CD4-positive, alpha-beta T cell treated with Interleukin-17A for 1 hour (primary cell): Measurements from ENCODE around the gene NUS1.
"Not testable (repeated sequence)": the region's sequence is repeated elsewhere in the genome, so short reads cannot be mapped to it uniquely, and the experiment has no call there.

Source experiments
- DNase-seq: peaks from one replicate; pipeline ENCODE4 v3.0.0-alpha.2; 2020

NUS1 gene

DNA sequence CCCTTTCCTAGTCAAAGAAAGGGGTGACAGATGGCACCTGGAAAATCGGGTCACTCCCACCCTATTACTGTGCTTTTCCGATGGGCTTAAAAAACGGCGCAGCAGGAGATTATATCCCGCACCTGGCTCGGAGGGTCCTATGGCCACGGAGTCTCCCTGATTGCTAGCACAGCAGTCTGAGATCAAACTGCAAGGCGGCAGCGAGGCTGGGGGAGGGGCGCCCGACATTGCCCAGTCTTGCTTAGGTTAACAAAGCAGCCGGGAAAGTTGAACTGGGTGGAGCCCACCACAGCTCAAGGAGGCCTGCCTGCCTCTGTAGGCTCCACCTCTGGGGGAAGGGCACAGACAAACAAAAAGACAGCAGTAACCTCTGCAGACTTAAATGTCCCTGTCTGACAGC is 46.3 kb downstream of the NUS1 start:
- not testable (repeated sequence) for DNase-seq

DNA sequence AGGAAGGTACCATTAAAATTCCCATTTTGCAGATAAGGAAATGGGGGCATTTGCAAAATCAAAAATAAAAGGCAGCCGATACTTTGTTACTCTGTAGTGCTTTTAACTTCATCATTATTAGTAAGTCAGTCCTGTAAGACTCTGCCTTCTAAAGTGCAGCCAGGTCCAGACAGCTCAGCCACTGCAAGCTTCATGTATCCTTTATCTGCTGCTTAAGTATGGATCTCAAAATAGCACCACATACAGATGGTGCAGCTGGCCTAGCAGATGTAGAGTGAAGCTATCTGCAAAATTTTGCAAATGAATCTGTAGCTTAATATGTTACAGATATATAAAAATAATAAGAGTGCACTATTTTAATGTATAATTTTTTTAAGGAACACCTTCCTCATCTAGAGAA is 53.4 kb downstream of the NUS1 start:
- DNase-seq: no peak

DNA sequence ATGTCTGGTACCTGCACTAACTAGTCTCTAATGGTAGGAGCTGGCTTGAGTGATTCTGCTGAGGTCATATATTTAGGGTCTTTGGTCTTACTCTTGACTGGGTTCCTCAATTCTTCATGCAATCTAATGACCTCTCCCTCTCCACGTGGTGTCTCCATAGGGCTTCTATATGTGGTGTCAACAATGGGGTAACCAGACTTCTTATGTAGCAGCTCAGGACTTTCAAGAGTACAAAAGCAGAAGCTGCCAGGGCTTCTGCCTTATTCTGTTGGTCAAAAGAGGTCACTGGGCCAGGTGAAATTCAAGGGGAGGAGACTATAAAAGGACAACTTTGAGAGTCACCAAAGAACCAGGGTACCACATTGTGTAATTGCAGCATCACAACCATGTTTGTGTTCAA is 54.3 kb downstream of the NUS1 start:
- no peak for DNase-seq

DNA sequence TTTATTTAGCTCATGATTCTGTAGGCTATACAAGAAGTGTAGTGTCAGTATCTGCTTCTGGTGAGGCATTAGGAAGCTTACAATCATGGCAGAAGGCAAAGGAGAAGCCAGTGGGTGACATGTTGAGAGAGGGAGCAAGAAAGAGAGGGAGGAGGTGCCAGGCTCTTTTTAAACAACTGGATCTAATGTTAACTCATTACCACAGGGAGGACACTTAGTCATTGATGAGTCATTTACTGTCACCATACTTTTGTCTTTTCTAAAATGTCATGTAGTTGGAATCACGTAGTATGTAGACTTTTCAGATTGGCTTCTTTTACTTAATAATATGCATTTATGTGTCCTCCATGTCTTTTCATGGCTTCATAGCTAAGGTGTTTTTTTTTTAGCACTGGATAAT is 58.1 kb downstream of the NUS1 start:
- no peak for DNase-seq

DNA sequence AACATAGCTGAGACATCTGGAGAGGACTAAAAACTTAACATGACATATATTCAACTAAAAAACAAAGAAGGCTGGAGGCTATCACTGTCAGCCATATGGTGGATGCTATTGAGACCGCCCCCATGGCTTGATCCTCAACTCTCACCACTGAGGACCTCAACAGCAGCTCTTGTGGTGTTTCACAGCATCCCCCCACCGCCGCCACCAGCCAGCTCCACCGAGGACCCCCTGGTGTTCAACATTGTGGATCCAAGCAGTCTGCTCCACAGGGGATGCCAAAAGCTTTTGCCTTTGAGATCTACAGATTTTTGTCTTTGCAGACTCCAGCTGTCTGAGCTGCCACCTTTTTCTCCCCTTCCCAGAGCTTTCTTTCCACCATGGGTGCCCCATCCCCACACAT is 64.6 kb downstream of the NUS1 start:
- no peak for DNase-seq

DNA sequence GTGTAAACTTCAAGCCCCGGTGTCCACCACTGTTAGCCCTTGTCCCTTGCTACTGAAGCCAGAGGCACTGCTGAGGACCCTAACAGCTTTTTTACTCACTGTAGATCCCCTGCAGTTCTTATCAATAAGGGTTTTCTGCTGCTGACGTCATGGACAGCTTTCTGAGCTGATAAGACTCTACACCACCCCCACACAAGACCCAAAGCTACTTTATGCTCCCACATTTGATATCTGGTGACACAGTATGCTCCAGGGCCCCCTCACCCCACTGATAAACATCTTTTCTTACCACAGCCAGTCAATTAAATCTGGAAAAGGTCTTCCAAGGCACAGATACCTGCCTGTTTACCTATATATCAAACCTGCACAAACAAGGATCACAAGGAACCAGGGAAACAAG is 65.3 kb downstream of the NUS1 start:
- no peak for DNase-seq

DNA sequence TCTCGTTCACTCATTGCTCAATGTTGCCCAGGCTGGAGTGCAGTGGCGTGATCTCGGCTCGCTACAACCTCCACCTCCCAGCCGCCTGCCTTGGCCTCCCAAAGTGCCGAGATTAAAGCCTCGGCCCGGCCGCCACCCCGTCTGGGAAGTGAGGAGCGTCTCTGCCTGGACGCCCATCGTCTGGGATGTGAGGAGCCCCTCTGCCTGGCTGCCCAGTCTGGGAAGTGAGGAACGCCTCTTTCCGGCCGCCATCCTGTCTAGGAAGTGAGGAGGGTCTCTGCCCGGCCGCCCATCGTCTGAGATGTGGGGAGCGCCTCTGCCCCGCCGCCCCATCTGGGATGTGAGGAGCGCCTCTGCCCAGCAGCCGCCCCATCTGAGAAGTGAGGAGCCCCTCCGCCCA is 75.4 kb downstream of the NUS1 start:
- DNase-seq: not testable (repeated sequence)
